GM13976 (cell line): ENCODE data around the gene TRMT13.

Experiments
- DNase-seq: peaks from one replicate; pipeline ENCODE4 v3.0.0; 2012; ENCODE audit warnings: low spot score
- CTCF ChIP-seq: IDR thresholded peaks from 2 replicates; pipeline ENCODE4 v1.5.1; 2012; ENCODE audit warnings: borderline replicate concordance, mild to moderate bottlenecking; ENCODE audit not compliant: insufficient read depth; ENCODE audit errors: extremely low read depth, missing control alignments, control extremely low read depth
- in situ Hi-C: fragments of 300-500 bp; cut with MboI; formaldehyde crosslinking; loops from one replicate; pipeline ENCODE4 v1.12.0; 2022; ENCODE audit warnings: low sequenced_read_pairs, mixed read lengths, inconsistent platforms; ENCODE audit not compliant: unreplicated experiment

Gene TRMT13

GRCh38 chr1:100107696-100108095, 25.3 kb upstream of the TRMT13 start:
- no peak for DNase-seq
- TF ChIP-seq CTCF: no peak
- in situ Hi-C loops: no loop called here

- in situ Hi-C loops: no loop called here
- TF ChIP-seq CTCF: no peak
- DNase-seq: no peak
These were observed 23.4 kb upstream of the TRMT13 start for GRCh38 chr1:100109554-100110066.

- TF ChIP-seq CTCF: no peak
- DNase-seq: no peak
- in situ Hi-C loops: no loop called here
These were observed 17.4 kb upstream of the TRMT13 start for GRCh38 chr1:100115524-100115923.

- no peak for DNase-seq
- in situ Hi-C loops: no loop called here
- TF ChIP-seq CTCF: no peak
These were observed 10.8 kb upstream of the TRMT13 start for GRCh38 chr1:100122177-100122576.

- DNase-seq: no peak
- in situ Hi-C loops: no loop called here
- TF ChIP-seq CTCF: no peak
These were observed 5.7 kb upstream of the TRMT13 start for GRCh38 chr1:100127226-100127625.

GRCh38 chr1:100130552-100131077, 2.3 kb upstream of the TRMT13 start:
- in situ Hi-C loops: loop anchor here (10.0 kb wide), 1 partner anchor 316 kb away; no protein-coding TSS in a partner anchor
- no peak for DNase-seq
- no peak for TF ChIP-seq CTCF
